SK-N-SH treated with all-trans-retinoic acid at 6 μM for 48 hours (cell line): ENCODE measurements around the gene DHPS.

Experiments
- ATAC-seq: fragments of 200-7000 bp; cut with Tn5 transposase; 3 replicates; pipeline ENCODE4 v1.9.1; 2020; ENCODE audit warnings: mild to moderate bottlenecking, moderate library complexity
- ARNTL ChIP-seq: fragments of 450-650 bp; formaldehyde crosslinking; IDR thresholded peaks from 2 replicates; pipeline ENCODE4 v1.5.0; 2020; ENCODE audit warnings: low read depth, mild to moderate bottlenecking, moderate library complexity, borderline replicate concordance
- BACH2 ChIP-seq: fragments of 250-450 bp; sonication (Bioruptor Pico); IDR thresholded peaks from 2 replicates; pipeline ENCODE4 v1.9.0; 2021; ENCODE audit warnings: mild to moderate bottlenecking, borderline replicate concordance
- CREB5 ChIP-seq: fragments of 250-450 bp; sonication (Bioruptor Pico); IDR thresholded peaks from 2 replicates; pipeline ENCODE4 v1.5.1; 2020; ENCODE audit warnings: low read depth, mild to moderate bottlenecking, moderate library complexity
- CSRNP3 ChIP-seq: fragments of 250-450 bp; sonication (Bioruptor Pico); IDR thresholded peaks from 2 replicates; pipeline ENCODE4 v1.5.1; 2021; ENCODE audit warnings: mild to moderate bottlenecking, moderate library complexity
- GLIS3 ChIP-seq: fragments of 250-450 bp; sonication (Bioruptor Pico); IDR thresholded peaks from 2 replicates; pipeline ENCODE4 v1.5.0; 2020; ENCODE audit warnings: mild to moderate bottlenecking, moderate library complexity
- ISL1 ChIP-seq: fragments of 250-450 bp; sonication (Bioruptor Pico); IDR thresholded peaks from 2 replicates; pipeline ENCODE4 v2.1.2; 2022; ENCODE audit warnings: mild to moderate bottlenecking, moderate library complexity
- OSR1 ChIP-seq: fragments of 250-450 bp; sonication (Bioruptor Pico); IDR thresholded peaks from 2 replicates; pipeline ENCODE4 v1.8.0; 2022; ENCODE audit warnings: moderate library complexity, mild to moderate bottlenecking, inconsistent platforms
- PATZ1 ChIP-seq: fragments of 250-450 bp; sonication (Bioruptor Pico); IDR thresholded peaks from 2 replicates; pipeline ENCODE4 v1.8.0; 2020; ENCODE audit warnings: mild to moderate bottlenecking, moderate library complexity, borderline replicate concordance
- POU6F1 ChIP-seq: fragments of 250-450 bp; sonication (Bioruptor Pico); IDR thresholded peaks from 2 replicates; pipeline ENCODE4 v1.8.0; 2021; ENCODE audit warnings: low read depth, mild to moderate bottlenecking, moderate library complexity, borderline replicate concordance
- RARB ChIP-seq: fragments of 250-450 bp; sonication (Bioruptor Pico); IDR thresholded peaks from 2 replicates; pipeline ENCODE4 v1.8.0; 2021; ENCODE audit warnings: mild to moderate bottlenecking, moderate library complexity
- SNAI2 ChIP-seq: fragments of 250-450 bp; sonication (Bioruptor Pico); IDR thresholded peaks from 2 replicates; pipeline ENCODE4 v1.5.0; 2020; ENCODE audit warnings: mild to moderate bottlenecking, moderate library complexity
- TCF4 ChIP-seq: fragments of 250-450 bp; sonication (Bioruptor Pico); IDR thresholded peaks from 2 replicates; pipeline ENCODE4 v1.8.0; 2021; ENCODE audit warnings: mild to moderate bottlenecking, moderate library complexity, borderline replicate concordance
- TOX ChIP-seq: fragments of 250-450 bp; sonication (Bioruptor Pico); IDR thresholded peaks from 2 replicates; pipeline ENCODE4 v1.8.0; 2021; ENCODE audit warnings: mild to moderate bottlenecking, moderate library complexity, borderline replicate concordance
- ZC3H10 ChIP-seq: fragments of 250-450 bp; sonication (Bioruptor Pico); IDR thresholded peaks from 2 replicates; pipeline ENCODE4 v1.5.1; 2021; ENCODE audit warnings: mild to moderate bottlenecking, moderate library complexity
- ZFP3 ChIP-seq: fragments of 250-450 bp; sonication (Bioruptor Pico); IDR thresholded peaks from 2 replicates; pipeline ENCODE4 v1.5.0; 2020; ENCODE audit warnings: mild to moderate bottlenecking, moderate library complexity
- ZFP30 ChIP-seq: fragments of 450-650 bp; formaldehyde crosslinking; IDR thresholded peaks from 2 replicates; pipeline ENCODE4 v1.5.0; 2022; ENCODE audit warnings: mild to moderate bottlenecking, moderate library complexity
- ZNF565 ChIP-seq: fragments of 450-650 bp; formaldehyde crosslinking; conservative IDR thresholded peaks from 2 replicates; pipeline ENCODE4 v1.5.0; 2020; ENCODE audit warnings: low read depth, mild to moderate bottlenecking, moderate library complexity
- ZNF70 ChIP-seq: fragments of 450-650 bp; formaldehyde crosslinking; IDR thresholded peaks from 2 replicates; pipeline ENCODE4 v1.5.0; 2020; ENCODE audit warnings: mild to moderate bottlenecking, moderate library complexity
- ZNF8 ChIP-seq: fragments of 450-650 bp; formaldehyde crosslinking; IDR thresholded peaks from 2 replicates; pipeline ENCODE4 v1.5.0; 2020; ENCODE audit warnings: mild to moderate bottlenecking, moderate library complexity

DHPS gene

GRCh38 chr19:12711187-12711586 is 29.5 kb upstream of the DHPS start:
- ATAC-seq, result no peak
- TF ChIP-seq GLIS3, result no peak
- no peak for TF ChIP-seq BACH2 (CRISPR knock-in tag)
- TF ChIP-seq ISL1, result no peak
- no peak for TF ChIP-seq CREB5 (CRISPR knock-in tag)
- TF ChIP-seq ZNF70 (CRISPR knock-in tag), result no peak
- no peak for TF ChIP-seq ZC3H10 (CRISPR knock-in tag)
- no peak for TF ChIP-seq OSR1
- TF ChIP-seq SNAI2 (CRISPR knock-in tag), result no peak
- no peak for TF ChIP-seq ZFP3 (CRISPR knock-in tag)
- TF ChIP-seq RARB, result no peak
- TF ChIP-seq CSRNP3 (CRISPR knock-in tag), result no peak
- TF ChIP-seq PATZ1 (CRISPR knock-in tag), result no peak
- no peak for TF ChIP-seq TOX (CRISPR knock-in tag)
- TF ChIP-seq ZNF565, result no peak

- TF ChIP-seq ZFP3 (CRISPR knock-in tag) (no peak), ZNF565 (no peak), ZC3H10 (CRISPR knock-in tag) (no peak), CSRNP3 (CRISPR knock-in tag) (no peak), ARNTL (no peak), ISL1 (no peak), OSR1 (no peak), CREB5 (CRISPR knock-in tag) (no peak), TOX (CRISPR knock-in tag) (no peak)
- TF ChIP-seq, all 23 proteins: peak for 0
- no peak for ATAC-seq
Measured at GRCh38 chr19:12708641-12709040, 27.0 kb upstream of the DHPS start.

GRCh38 chr19:12706332-12706718 is 24.6 kb upstream of the DHPS start:
- ATAC-seq, result no peak
- no peak for TF ChIP-seq ISL1
- no peak for TF ChIP-seq ZFP30 (CRISPR knock-in tag)
- no peak for TF ChIP-seq ZNF8
- TF ChIP-seq TCF4 (CRISPR knock-in tag), result no peak
- TF ChIP-seq ZC3H10 (CRISPR knock-in tag), result no peak
- TF ChIP-seq, all 23 proteins: peak for 0

DNA sequence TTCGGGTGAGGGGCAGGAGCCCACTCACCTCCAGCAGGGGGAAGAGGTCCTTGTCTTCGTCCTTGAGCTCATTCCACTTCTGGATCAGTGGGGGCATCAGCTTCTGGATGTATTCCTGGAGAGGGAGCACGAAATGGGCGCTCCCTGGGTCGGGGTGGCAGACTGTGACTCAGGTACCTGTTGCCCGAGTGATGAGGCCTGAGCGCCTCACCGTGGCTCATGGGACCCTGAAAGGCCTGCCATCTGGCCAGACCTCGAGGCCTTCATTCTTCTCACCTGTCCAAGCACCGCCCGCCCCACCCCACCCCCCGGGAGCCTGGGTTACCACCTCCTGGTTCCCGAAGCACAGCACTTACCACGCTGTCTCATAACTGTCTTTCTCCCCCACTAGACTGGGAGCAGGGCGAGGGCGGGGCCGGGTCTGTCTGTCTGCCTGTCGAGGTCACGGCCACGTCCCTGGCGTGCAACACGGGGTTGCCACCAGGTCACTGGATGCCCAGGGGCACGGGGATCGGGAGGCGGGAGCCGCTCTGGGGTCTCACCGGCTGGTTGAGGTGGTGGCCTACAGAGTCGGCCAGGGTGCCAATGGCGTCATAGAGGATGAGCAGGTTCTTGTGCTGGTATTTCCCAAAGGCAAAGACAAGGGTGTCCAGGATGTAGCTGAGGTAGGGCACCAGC is 24.1 kb upstream of the DHPS start:
- no peak for ATAC-seq
- TF ChIP-seq TCF4 (CRISPR knock-in tag) (no peak), OSR1 (no peak), ISL1 (no peak)
- TF ChIP-seq, all 23 proteins: peak for 0

DNA sequence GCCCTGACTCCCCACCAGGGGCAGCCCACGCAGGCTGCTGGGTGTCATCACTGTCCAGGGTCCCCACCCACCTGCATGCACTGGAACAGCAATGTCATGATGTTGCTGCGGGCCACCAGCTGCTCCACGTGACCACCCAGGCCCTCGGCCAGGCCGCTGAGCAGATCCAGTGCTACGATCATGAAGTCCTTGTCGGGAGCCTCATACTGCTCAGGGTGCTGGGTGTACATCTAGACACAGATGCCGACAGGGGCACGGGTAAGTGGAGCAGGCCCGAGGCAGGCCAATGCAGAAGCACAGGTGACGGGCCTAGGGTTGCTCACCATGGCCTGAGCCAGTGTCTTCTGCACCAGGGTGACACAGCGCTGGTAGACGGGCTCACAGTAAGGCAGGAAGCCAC is 23.5 kb upstream of the DHPS start:
- TF ChIP-seq POU6F1 (CRISPR knock-in tag) (no peak), ZNF565 (no peak), ZC3H10 (CRISPR knock-in tag) (no peak), SNAI2 (CRISPR knock-in tag) (no peak), BACH2 (CRISPR knock-in tag) (no peak), GLIS3 (no peak)
- ATAC-seq, result no peak
